CD4-positive, alpha-beta T cell (primary cell): Measurements from ENCODE around the gene MDM4. TPM values are rescaled to one million over a fixed set of nuclear protein-coding genes. Genes with fewer than 3 reads are reported as not detected.
"Not testable (repeated sequence)": the region's sequence is repeated elsewhere in the genome, so short reads cannot be mapped to it uniquely, and the experiment has no call there.

Source experiments
- ATAC-seq: fragments of 200-7000 bp; cut with Tn5 transposase; one replicate; pipeline ENCODE4 v1.10.0; 2022; ENCODE audit warnings: mild to moderate bottlenecking; ENCODE audit not compliant: poor library complexity
- CTCF ChIA-PET: fragments of 350-600 bp; sonication (Branson Sonifier 250); formaldehyde crosslinking; loops from one replicate; lab custom pipeline; 2021; ENCODE audit warnings: antibody characterized with exemption, inconsistent platforms; lab: Charles Lee
- POLR2A ChIA-PET: fragments of 350-600 bp; sonication (Branson Sonifier 250); formaldehyde crosslinking; loops from one replicate; lab custom pipeline; 2021; ENCODE audit warnings: antibody characterized with exemption, inconsistent platforms; lab: Charles Lee
- DNase-seq, 14 experiments: peaks; one replicate each; pipeline ENCODE4 v3.0.0-alpha.2; 2013 to 2020; ENCODE audit warnings: mixed read lengths in 2 of 14
- H3K27ac ChIP-seq, 2 donors: one replicate each; pipeline versions ENCODE4 v1.5.1 to v1.7.0; 2013; ENCODE audit warnings: low read length in 2 of 2, low read depth in 1 of 2, mild to moderate bottlenecking in 1 of 2
- H3K27me3 ChIP-seq, 2 experiments: 1 replicate in 1 of 2; 2 replicates in 1 of 2; pipeline versions ENCODE4 v1.6.1 to v1.7.0; 2013; ENCODE audit warnings: low read length in 2 of 2, control low read depth in 1 of 2, mild to moderate bottlenecking in 1 of 2, moderate library complexity in 1 of 2; ENCODE audit not compliant: insufficient read depth in 2 of 2, control insufficient read depth in 1 of 2
- H3K36me3 ChIP-seq: one replicate; pipeline ENCODE4 v1.6.1; 2013; ENCODE audit warnings: low read length, control low read depth; ENCODE audit not compliant: insufficient read depth
- H3K4me1 ChIP-seq: one replicate; pipeline ENCODE4 v1.6.1; 2013; ENCODE audit warnings: low read length, control low read depth; ENCODE audit not compliant: insufficient read depth
- H3K4me3 ChIP-seq: one replicate; pipeline ENCODE4 v1.5.1; 2013; ENCODE audit warnings: mild to moderate bottlenecking, low read length, moderate library complexity
- H3K9me3 ChIP-seq, 2 experiments: 1 replicate in 1 of 2; 2 replicates in 1 of 2; pipeline versions ENCODE4 v1.6.1 to v1.7.0; 2013; ENCODE audit warnings: low read length in 2 of 2, mild to moderate bottlenecking in 2 of 2, control low read depth in 1 of 2, moderate library complexity in 1 of 2; ENCODE audit not compliant: control insufficient read depth in 1 of 2, insufficient read depth in 1 of 2
- H3K27ac Mint-ChIP-seq: one replicate; pipeline ENCODE4 v1.8.0; 2020; ENCODE audit warnings: mixed read lengths
- H3K27me3 Mint-ChIP-seq: one replicate; pipeline ENCODE4 v1.8.0; 2021; ENCODE audit warnings: mixed read lengths
- H3K36me3 Mint-ChIP-seq: one replicate; pipeline ENCODE4 v1.8.0; 2021; ENCODE audit warnings: low read depth, mixed read lengths
- H3K4me1 Mint-ChIP-seq: one replicate; pipeline ENCODE4 v1.8.0; 2021; ENCODE audit warnings: low read depth, mixed read lengths
- H3K4me3 Mint-ChIP-seq: one replicate; pipeline ENCODE4 v1.8.0; 2020; ENCODE audit warnings: mild to moderate bottlenecking, mixed read lengths
- H3K9me3 Mint-ChIP-seq: one replicate; pipeline ENCODE4 v1.8.0; 2020; ENCODE audit warnings: mixed read lengths
- CTCF ChIP-seq: fragments of 200-600 bp; IDR thresholded peaks from one replicate; pipeline ENCODE4 v1.8.0; 2022; ENCODE audit warnings: antibody characterized with exemption, mild to moderate bottlenecking
- intact Hi-C, 2 experiments: fragments of 100-400 bp; cut with DNase I in 1 of 2; cut with micrococcal nuclease in 1 of 2; formaldehyde crosslinking; loops; one replicate each; pipeline versions ENCODE4 v1.15.1 to v1.9.0; 2023 to 2025; cut with DNase I, micrococcal nuclease
- total RNA-seq, 174 experiments: library from RNA in 2 of 174; stranded (reverse) in 2 of 174; gene quantifications; one replicate each; pipeline ENCODE4 v1.2.3 and lab custom pipeline; 2021 to 2026

Gene MDM4
- total RNA-seq, 2 experiments from 2014 or later: 260 to 266 TPM

DNA sequence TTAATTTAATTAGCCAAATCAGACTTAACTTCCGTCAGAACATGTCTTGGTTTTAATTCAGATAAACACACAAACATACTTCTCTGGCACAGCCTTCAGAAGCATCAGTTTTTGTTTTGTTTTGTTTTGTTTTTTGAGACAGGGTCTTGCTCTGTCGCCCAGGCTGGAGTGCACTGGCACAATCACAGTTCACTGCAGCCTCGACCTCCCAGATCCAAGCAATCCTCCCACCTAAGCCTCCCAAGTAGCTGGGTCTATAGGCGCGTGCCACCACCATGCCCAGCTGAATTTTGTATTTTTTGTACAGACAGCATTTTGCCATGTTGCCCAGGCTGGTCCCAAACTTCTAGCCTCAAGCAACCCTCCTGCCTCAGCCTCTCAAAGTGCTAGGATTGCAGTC, 34.7 kb downstream of the MDM4 start:
- no peak for TF ChIP-seq CTCF
- no peaks in the 10 kb centered on the region for H3K9me3 Mint-ChIP-seq
- H3K36me3 ChIP-seq: peaks cover 57% of the 10 kb centered on the region
- DNase-seq (no peak), ATAC-seq (no peak)
- ChIA-PET POLR2A (interaction anchor here (1.0 to 1.8 kb wide), 3 partner anchors 35 to 45 kb away, joined by 3 to 7 read pairs (median 3); partner anchors contain the start of gene MDM4), CTCF (interaction anchor here (1.2 to 1.5 kb wide), 3 partner anchors 48 to 152 kb away, joined by 3 to 6 read pairs (median 5); no protein-coding TSS in a partner anchor)
- no peaks in the 10 kb centered on the region for H3K9me3 ChIP-seq
- no peaks in the 10 kb centered on the region for H3K27me3 Mint-ChIP-seq
- H3K27ac ChIP-seq: no peak overlapping the region
- H3K4me3 Mint-ChIP-seq: no peak overlapping the region
- H3K27ac Mint-ChIP-seq: no peak overlapping the region
- peaks cover 5% of the 10 kb centered on the region for H3K4me1 ChIP-seq
- intact Hi-C loops: no loop called here
- peaks cover 32% of the 10 kb centered on the region for H3K4me1 Mint-ChIP-seq
- H3K27me3 ChIP-seq: no peaks in the 10 kb centered on the region
- H3K4me3 ChIP-seq: no peak overlapping the region
- peaks cover 90% of the 10 kb centered on the region for H3K36me3 Mint-ChIP-seq

DNA sequence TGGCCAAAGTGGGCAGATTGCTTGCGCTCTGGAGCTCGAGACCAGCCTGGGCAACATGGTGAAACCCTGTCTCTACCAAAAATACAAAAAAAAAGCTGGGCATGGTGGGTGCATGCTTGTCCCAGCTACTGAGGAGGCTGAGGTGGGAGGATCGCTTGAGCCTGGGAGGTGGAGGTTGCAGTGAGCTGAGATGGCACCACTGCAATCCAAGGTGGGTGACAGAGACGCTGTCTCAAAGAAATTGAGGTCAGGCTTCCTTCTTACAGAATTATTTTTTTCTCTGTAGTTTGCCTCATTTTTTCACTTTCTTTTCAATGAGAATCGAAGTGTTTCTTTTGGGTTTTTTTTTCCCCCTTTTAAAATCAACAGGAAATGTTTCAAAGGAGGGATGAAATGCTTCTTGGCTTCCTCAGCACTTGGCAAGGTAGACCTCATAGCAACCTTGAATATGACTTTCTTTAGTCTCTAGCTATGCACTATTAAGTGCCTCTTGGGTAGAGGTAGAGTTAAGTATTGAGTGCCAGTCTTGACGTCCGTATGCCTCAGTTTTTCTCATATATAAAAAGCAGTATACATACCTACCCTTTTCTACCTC, 40.3 kb downstream of the MDM4 start:
- H3K4me3 Mint-ChIP-seq: peak overlapping the region; percentile 49
- peak overlapping the region; percentile 84 for H3K27ac Mint-ChIP-seq
- DNase-seq (no peak), ATAC-seq (peak; percentile 67)
- H3K9me3 Mint-ChIP-seq: no peaks in the 10 kb centered on the region
- POLR2A ChIA-PET: interaction anchor here (0.6 to 1.7 kb wide), 8 partner anchors 9 to 194 kb away, joined by 3 to 15 read pairs (median 6); partner anchors contain the start of gene MDM4
- peaks cover 14% of the 10 kb centered on the region for H3K4me1 ChIP-seq
- H3K9me3 ChIP-seq: no peaks in the 10 kb centered on the region
- CTCF ChIA-PET: interaction anchor here (1.1 to 1.3 kb wide), 2 partner anchors 9 to 250 kb away, joined by 3 to 4 read pairs; no protein-coding TSS in a partner anchor
- peaks cover 82% of the 10 kb centered on the region for H3K36me3 Mint-ChIP-seq
- peak overlapping the region in 1 of 2 donors; percentile 11 for H3K27ac ChIP-seq
- H3K4me3 ChIP-seq: no peak overlapping the region
- H3K36me3 ChIP-seq: peaks cover 25% of the 10 kb centered on the region
- no peak for TF ChIP-seq CTCF
- peaks cover 58% of the 10 kb centered on the region for H3K4me1 Mint-ChIP-seq
- no peaks in the 10 kb centered on the region for H3K27me3 ChIP-seq
- intact Hi-C loops: no loop called here
- H3K27me3 Mint-ChIP-seq: no peaks in the 10 kb centered on the region

- Histone ChIP-seq H3K36me3 (peaks cover 33% of the 10 kb centered on the region), H3K4me3 (no peak overlapping the region), H3K9me3 (no peaks in the 10 kb centered on the region), H3K27ac (no peak overlapping the region), H3K27me3 (no peaks in the 10 kb centered on the region), H3K4me1 (peaks cover 27% of the 10 kb centered on the region)
- POLR2A ChIA-PET: interaction anchor here (1.2 to 2.2 kb wide), 3 partner anchors 14 to 51 kb away, joined by 3 to 9 read pairs (median 5); partner anchors contain the start of gene MDM4
- H3K4me1 Mint-ChIP-seq: peaks cover 68% of the 10 kb centered on the region
- intact Hi-C loops: no loop called here
- CTCF ChIA-PET: interaction anchor here (1.1 kb wide), 1 partner anchor 34 kb away, joined by 3 read pairs; no protein-coding TSS in a partner anchor
- H3K36me3 Mint-ChIP-seq: peaks cover 77% of the 10 kb centered on the region
- no peak overlapping the region for H3K27ac Mint-ChIP-seq
- no peak for TF ChIP-seq CTCF
- no peaks in the 10 kb centered on the region for H3K27me3 Mint-ChIP-seq
- no peaks in the 10 kb centered on the region for H3K9me3 Mint-ChIP-seq
- ATAC-seq (no peak), DNase-seq (no peak)
- H3K4me3 Mint-ChIP-seq: no peak overlapping the region
Measured at GRCh38 chr1:204558467-204558866, 42.3 kb downstream of the MDM4 start.

DNA sequence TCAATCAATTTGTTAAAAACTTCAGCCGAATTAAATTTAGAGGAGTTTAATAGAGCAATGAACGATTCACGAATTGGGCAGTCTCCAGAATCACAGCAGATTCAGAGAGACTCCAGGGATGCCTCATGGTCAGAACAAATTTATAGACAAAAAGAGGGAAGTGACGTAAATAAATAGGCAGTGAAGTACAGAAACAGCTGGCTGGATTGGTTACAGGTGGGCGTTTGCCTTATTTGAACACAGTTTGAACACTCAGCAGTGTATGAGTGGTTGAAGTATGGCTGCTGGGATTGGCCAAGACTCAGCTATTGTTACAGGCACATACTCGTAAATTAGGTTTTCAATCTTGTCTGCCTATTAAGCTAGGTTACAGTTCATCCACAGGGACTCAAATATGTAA, 43.8 kb downstream of the MDM4 start:
- H3K4me3 Mint-ChIP-seq, POLR2A ChIA-PET, DNase-seq, H3K9me3 ChIP-seq, H3K27ac ChIP-seq, ATAC-seq, H3K9me3 Mint-ChIP-seq, H3K27me3 ChIP-seq, H3K27me3 Mint-ChIP-seq, H3K27ac Mint-ChIP-seq, H3K4me3 ChIP-seq: not testable (repeated sequence)
- intact Hi-C loops: loop anchor here in 1 of 2 experiments (5.0 kb wide), 1 partner anchor 38 kb away; no protein-coding TSS in a partner anchor
- peaks cover 36% of the 10 kb centered on the region for H3K36me3 ChIP-seq
- CTCF ChIA-PET: interaction anchor here (0.8 kb wide), 1 partner anchor 13 kb away, joined by 3 read pairs; no protein-coding TSS in a partner anchor
- H3K4me1 Mint-ChIP-seq: peaks cover 71% of the 10 kb centered on the region
- peaks cover 38% of the 10 kb centered on the region for H3K4me1 ChIP-seq
- peaks cover 65% of the 10 kb centered on the region for H3K36me3 Mint-ChIP-seq
